ENCODE results near the gene KCTD6.

The KCTD6 gene

DNA sequence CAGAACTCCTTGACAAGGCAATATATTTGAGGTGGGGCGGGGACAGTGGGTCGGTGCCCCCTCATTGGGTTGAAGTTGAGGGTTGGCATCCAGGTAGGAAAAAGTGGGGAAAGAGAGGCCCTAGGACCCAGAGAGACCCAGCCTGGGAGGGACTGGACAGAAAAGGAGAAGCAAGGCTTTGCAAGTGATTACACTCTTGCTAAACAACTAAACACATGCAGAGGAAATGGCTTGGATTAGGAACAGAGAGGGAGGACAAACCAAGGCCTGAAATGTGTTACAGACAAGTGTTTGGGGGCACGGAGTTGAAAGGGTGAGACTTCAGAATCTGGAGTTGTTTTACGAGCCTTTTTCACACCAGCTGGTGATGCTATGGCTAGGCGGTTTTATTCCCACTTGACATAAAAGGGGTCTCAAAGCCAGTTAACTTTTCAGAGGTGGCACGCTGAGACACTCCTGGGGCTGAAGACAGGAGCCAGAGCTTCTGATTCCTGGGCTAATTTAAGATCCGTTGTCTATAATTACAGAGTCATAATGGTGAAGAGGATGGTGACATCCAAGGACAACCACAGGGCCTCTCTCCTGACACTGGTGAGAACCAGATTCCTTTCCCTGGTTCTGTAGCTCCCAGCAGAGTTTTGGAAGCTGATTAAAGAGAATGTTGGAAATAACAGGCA lies 7.7 kb upstream of the KCTD6 start:
- Histone ChIP-seq H3K4me1 (ENCODE audit: insufficient read depth, poor library complexity, severe bottlenecking) (peaks cover 5% of the 10 kb centered on the region), H3K27me3 (ENCODE audit: insufficient read depth, poor library complexity, severe bottlenecking) (no peaks in the 10 kb centered on the region), H3K27ac (ENCODE audit: poor library complexity, severe bottlenecking) (no peak overlapping the region), H3K9me3 (ENCODE audit: severe bottlenecking) (no peaks in the 10 kb centered on the region), H3K4me3 (ENCODE audit: severe bottlenecking) (no peak overlapping the region), H3K36me3 (ENCODE audit: low read depth) (no peaks in the 10 kb centered on the region)
- ATAC-seq (ENCODE audit: low read depth) (no peak), DNase-seq (ENCODE audit: low spot score) (no peak)
- TF ChIP-seq CTCF (IDR thresholded peaks at IDR 0.05; ENCODE audit: poor library complexity, severe bottlenecking), result no peak

DNA sequence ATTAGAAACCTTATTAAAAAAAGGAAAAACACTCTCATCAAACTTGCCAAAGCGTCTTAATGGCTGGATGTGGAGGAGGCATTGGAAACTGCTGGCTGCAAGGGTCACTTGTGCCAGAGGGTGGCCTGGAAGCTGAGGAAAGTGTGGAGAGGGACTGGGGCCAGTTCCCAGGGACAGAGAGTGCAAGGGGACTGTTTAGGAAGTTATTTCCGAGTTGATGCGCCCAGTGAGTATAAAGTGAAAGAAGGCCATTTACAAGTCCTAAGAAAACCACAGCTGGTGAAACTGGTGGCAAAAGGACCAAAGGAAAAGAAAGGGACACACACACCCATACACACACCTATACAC lies 7.2 kb upstream of the KCTD6 start:
- H3K27ac ChIP-seq (ENCODE audit: poor library complexity, severe bottlenecking), result no peak overlapping the region
- DNase-seq (ENCODE audit: low spot score), result no peak

GRCh38 chr3:58485801-58486435 lies 6.0 kb upstream of the KCTD6 start:
- ATAC-seq (ENCODE audit: low read depth) (no peak), DNase-seq (ENCODE audit: low spot score) (no peak)
- no peaks in the 10 kb centered on the region for H3K9me3 ChIP-seq (ENCODE audit: severe bottlenecking)
- TF ChIP-seq CTCF (IDR thresholded peaks at IDR 0.05; ENCODE audit: poor library complexity, severe bottlenecking), result no peak
- no peak overlapping the region for H3K27ac ChIP-seq (ENCODE audit: poor library complexity, severe bottlenecking)
- no peak overlapping the region for H3K4me3 ChIP-seq (ENCODE audit: severe bottlenecking)
- peaks cover 5% of the 10 kb centered on the region for H3K4me1 ChIP-seq (ENCODE audit: insufficient read depth, poor library complexity, severe bottlenecking)
- no peaks in the 10 kb centered on the region for H3K36me3 ChIP-seq (ENCODE audit: low read depth)
- no peaks in the 10 kb centered on the region for H3K27me3 ChIP-seq (ENCODE audit: insufficient read depth, poor library complexity, severe bottlenecking)

More for the DNA sequence above, 7.2 kb upstream of the KCTD6 start:
- Histone ChIP-seq H3K36me3 (ENCODE audit: low read depth) (no peaks in the 10 kb centered on the region), H3K4me3 (ENCODE audit: severe bottlenecking) (no peak overlapping the region), H3K4me1 (ENCODE audit: insufficient read depth, poor library complexity, severe bottlenecking) (peaks cover 5% of the 10 kb centered on the region), H3K27me3 (ENCODE audit: insufficient read depth, poor library complexity, severe bottlenecking) (no peaks in the 10 kb centered on the region), H3K9me3 (ENCODE audit: severe bottlenecking) (no peaks in the 10 kb centered on the region)
- TF ChIP-seq CTCF (IDR thresholded peaks at IDR 0.05; ENCODE audit: poor library complexity, severe bottlenecking), result no peak
- ATAC-seq (ENCODE audit: low read depth), result no peak

GRCh38 chr3:58487140-58487886 lies 4.6 kb upstream of the KCTD6 start:
- DNase-seq (ENCODE audit: low spot score), result no peak
- no peaks in the 10 kb centered on the region for H3K27me3 ChIP-seq (ENCODE audit: insufficient read depth, poor library complexity, severe bottlenecking)

More at GRCh38 chr3:58487140-58487886, 4.6 kb upstream of the KCTD6 start:
- no peaks in the 10 kb centered on the region for H3K36me3 ChIP-seq (ENCODE audit: low read depth)
- TF ChIP-seq CTCF (IDR thresholded peaks at IDR 0.05; ENCODE audit: poor library complexity, severe bottlenecking), result no peak
- H3K9me3 ChIP-seq (ENCODE audit: severe bottlenecking), result no peaks in the 10 kb centered on the region
- no peak overlapping the region for H3K27ac ChIP-seq (ENCODE audit: poor library complexity, severe bottlenecking)
- peaks cover 5% of the 10 kb centered on the region for H3K4me1 ChIP-seq (ENCODE audit: insufficient read depth, poor library complexity, severe bottlenecking)
- no peak overlapping the region for H3K4me3 ChIP-seq (ENCODE audit: severe bottlenecking)
- ATAC-seq (ENCODE audit: low read depth), result peak; percentile 40; the same call in 2 of the 3 replicates

Measured in RWPE2 (cell line).